NT2/D1 (cell line): ENCODE data around the gene COL18A1.

Source experiments
- YY1 ChIP-seq: IDR thresholded peaks from 2 replicates; pipeline ENCODE4 v1.6.1; 2011; ENCODE audit not compliant: insufficient read length, insufficient read depth
- ZNF274 ChIP-seq: IDR thresholded peaks from 2 replicates; pipeline ENCODE4 v1.6.1; 2011; ENCODE audit warnings: mild to moderate bottlenecking, low read depth, low read length

DNA sequence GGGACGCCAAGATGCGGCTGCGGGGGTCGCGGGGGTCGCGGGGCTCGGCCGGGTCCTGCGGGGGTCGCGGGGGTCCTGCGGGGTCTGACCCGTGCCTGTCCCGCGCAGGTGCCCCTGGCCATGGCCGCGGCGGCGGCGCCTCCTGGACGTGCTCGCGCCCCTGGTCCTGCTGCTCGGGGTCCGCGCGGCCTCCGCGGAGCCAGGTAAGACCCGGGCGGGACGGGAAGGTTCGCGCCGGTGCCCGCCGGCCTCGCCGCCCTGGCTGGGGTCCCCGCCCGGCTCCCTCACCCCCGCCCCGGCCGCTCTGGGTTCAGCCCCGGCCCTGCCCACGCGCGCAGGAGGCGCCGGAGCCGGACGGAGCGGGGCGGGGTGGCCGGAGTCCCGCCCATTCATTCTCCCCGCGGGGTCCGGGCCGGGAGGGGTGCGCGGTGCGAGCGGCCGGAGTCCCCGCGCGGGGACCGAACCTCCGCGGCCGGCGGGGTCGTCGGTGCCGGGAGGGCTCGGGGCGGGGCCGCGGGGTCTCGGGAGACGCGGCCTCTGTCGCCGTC, 380 bp downstream of the COL18A1 start:
- TF ChIP-seq YY1 (no peak), ZNF274 (no peak)
